ENCODE data around the gene RARRES2.

DNA sequence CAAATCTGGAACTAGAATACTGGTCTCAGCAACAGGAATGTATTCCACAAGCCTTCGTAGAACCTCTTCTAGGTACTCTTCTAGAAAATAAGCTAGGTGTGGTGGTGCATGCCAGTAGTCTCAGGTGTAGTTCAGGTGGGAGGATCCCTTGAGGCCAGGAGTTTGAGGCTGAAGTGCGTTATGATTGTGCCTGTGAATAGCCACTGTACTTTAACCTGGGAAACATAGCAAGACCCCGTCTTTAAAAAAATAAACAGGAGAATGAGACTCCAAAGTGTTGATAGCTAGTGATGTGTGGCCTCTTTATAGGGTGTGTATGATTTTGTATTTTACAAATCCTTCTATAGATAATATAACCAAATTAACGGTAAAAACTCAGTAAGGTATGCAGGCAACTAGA lies 36.2 kb upstream of the RARRES2 start:
- TF ChIP-seq, protein P1, sequence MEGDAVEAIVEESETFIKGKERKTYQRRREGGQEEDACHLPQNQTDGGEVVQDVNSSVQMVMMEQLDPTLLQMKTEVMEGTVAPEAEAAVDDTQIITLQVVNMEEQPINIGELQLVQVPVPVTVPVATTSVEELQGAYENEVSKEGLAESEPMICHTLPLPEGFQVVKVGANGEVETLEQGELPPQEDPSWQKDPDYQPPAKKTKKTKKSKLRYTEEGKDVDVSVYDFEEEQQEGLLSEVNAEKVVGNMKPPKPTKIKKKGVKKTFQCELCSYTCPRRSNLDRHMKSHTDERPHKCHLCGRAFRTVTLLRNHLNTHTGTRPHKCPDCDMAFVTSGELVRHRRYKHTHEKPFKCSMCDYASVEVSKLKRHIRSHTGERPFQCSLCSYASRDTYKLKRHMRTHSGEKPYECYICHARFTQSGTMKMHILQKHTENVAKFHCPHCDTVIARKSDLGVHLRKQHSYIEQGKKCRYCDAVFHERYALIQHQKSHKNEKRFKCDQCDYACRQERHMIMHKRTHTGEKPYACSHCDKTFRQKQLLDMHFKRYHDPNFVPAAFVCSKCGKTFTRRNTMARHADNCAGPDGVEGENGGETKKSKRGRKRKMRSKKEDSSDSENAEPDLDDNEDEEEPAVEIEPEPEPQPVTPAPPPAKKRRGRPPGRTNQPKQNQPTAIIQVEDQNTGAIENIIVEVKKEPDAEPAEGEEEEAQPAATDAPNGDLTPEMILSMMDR (IDR thresholded peaks at IDR 0.05), result no peak
- no peak for TF ChIP-seq POLR2A (IDR thresholded peaks at IDR 0.05)
